Stimulated activated CD8-positive, alpha-beta memory T cell treated with anti-CD3 and anti-CD28 coated beads, Interleukin-12 subunit alpha, Interleukin-12 subunit beta, amount 100 ng/mL, for 4 hours (primary cell): ENCODE results near the gene USB1.
"Not testable (repeated sequence)": the region's sequence is repeated elsewhere in the genome, so short reads cannot be mapped to it uniquely, and the experiment has no call there.

Source experiments
- DNase-seq: peaks from one replicate; pipeline ENCODE4 v3.0.0-alpha.2; 2020; ENCODE audit warnings: low read depth

The USB1 gene

GRCh38 chr16:57970319-57970718 lies 30.9 kb upstream of the USB1 start:
- no peak for DNase-seq

- no peak for DNase-seq
Observed at GRCh38 chr16:57970970-57971369, 30.2 kb upstream of the USB1 start, which contains the start of gene CNGB1. Gene CNGB1 (minus strand): TSS chr16:57971128. CDS start chr16:57967286, 3,842 bp downstream.

DNA sequence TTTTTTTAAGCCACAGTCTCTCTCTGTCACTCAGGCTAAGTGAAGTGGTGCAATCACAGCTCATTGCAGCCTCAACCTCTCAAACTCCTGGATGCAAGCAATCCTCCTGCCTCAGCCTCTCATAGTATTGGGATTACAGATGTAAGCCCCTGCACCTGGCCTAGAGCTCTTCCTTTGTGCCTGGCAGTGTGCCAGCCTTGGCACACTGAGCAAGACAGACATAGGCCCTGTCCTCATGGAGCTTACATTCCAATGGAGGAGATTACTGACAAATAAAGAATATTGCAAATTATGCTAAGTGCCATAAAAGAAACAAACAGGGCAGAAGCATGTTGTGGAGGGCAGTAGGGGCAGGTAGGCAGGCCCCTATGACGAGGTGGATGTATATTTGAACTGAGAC lies 29.4 kb upstream of the USB1 start:
- no peak for DNase-seq

GRCh38 chr16:57972306-57972705 lies 28.9 kb upstream of the USB1 start:
- DNase-seq, result no peak

DNA sequence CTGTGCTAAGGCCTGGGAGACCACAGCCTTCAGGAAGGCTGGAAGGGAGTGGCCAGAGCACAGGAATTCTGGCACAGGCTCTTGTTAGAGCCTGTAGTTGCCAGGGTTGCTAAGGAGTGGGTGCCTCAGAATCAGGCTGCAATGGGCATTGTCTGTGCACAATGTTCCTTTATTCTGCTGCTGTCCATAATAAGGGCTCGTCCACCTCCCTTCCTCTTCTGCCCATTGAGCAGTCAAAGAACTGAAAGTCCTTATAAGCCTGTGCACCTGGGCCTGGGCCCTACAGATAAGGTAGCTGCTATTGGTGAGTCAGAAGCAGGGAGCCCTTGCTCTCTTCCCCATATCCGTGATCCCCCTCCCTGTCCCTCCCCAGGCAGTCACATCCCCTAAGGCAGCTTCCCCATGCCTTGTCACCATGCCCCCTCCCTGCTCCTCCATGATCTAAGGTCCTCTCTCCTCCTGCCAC lies 24.8 kb upstream of the USB1 start:
- DNase-seq, result no peak

DNA sequence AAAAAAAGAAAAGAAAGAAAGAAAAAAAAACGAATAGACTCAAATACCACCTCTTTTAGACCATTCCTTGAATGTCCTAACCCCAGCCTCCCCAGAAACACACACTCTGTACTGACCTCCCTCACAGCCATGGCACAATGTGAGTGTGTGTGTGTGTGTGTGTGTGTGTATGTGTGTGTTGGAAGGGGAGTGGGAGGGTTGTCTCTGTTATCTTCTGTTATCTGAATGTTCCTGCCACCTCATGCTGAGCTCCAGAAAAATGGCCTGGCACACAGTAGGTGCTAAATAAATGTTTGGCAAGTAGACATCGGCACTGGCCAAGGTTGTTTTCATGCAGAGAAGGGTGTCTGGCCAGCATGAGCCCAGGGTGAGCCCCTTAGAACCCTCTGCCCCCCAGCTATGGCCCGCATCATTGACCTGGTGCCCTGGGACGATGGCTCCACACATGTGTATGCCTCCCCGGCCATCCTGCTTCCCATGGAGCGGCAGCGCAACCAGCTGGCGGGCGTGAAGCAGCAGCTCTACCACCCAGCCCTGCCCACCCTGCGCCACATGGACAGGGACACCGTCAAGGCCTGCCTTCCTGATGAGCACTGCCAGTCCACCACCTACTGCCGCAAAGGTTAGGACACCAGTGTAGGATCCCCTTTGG lies 23.7 kb upstream of the USB1 start:
- no peak for DNase-seq

DNA sequence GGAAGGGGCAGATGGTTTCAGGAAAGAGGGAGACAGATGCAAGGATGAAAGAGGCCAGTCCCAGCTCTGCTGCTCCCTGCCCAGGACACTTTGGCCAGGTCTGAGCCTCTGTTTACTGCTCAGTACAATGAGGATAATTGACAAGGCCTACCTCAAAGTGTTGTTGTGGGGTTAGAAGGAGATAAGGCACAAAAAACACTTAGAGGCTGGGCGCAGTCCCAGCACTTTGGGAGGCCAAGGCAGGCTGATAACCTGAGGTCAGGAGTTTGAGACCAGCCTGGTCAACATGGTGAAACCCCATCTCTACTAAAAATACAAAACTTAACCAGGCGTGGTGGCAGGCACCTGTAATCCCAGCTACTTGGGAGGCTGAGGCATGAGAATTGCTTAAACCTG lies 23.1 kb upstream of the USB1 start:
- DNase-seq, result not testable (repeated sequence)

GRCh38 chr16:57979006-57979585 lies 22.1 kb upstream of the USB1 start:
- no peak for DNase-seq

GRCh38 chr16:57981636-57982035 lies 19.6 kb upstream of the USB1 start:
- DNase-seq, result no peak

DNA sequence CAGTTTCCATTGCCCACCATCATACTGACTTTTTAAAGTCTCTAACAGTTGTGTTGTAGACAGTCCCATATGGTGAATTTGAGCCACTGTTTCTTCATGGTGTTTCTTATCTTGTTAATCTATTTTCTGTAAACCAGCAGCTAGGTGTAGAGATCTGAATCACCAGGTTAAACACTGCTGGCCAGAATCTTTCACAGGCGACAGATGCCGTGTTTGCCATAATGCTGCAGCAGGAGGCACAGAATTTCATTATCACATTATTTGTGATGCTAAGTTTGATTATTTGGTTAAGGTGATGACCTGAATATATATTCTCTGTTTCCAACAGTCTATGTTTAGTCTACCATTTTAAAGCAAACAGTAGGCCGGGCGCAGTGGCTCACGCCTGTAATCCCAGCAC lies 18.8 kb upstream of the USB1 start:
- DNase-seq, result no peak

- peak; percentile 80 for DNase-seq
Observed at GRCh38 chr16:57984443-57985203, 16.6 kb upstream of the USB1 start.

- no peak for DNase-seq
Observed at GRCh38 chr16:57985204-57986181, 15.7 kb upstream of the USB1 start.

- DNase-seq, result no peak
Observed at GRCh38 chr16:57986196-57986595, 15.0 kb upstream of the USB1 start.

DNA sequence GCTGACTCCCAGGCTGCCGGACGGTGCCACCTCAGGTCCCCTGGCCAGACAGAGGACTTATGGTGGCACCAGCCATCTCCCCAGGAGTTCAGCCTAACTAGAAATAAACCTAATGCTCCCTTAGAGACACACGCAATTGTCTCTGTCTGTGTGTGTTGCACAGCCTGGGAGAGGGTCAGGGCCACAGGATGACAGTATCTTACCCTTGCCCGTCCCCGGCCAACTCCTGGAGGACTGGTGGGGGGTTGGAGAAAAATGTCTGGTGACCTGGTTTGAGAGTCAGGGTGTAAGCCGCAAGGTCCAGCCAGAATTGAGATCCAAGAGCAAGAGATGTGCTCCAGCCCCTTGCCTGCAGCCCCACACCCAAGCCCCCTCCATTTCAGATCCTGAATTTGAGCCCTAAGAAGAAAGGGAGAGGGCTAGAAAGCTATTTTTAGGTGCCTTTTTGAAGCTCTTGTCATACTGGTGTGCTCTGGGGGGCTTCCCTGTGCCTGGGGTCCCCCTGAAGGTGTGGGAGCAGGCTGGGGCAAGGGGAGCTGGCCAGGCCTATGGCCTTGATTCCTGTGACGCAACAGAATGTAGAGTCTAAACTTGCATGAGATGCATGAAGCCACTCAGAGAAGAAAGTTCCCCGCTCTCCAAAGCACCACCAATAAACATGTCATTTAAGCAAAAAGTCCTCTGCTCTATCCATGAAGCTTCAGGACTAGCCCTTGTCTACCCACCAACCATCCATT lies 13.6 kb upstream of the USB1 start:
- DNase-seq, result no peak

GRCh38 chr16:57988929-57989328 lies 12.3 kb upstream of the USB1 start:
- DNase-seq, result no peak

- no peak for DNase-seq
Observed at GRCh38 chr16:57991551-57992059, 9.6 kb upstream of the USB1 start.

DNA sequence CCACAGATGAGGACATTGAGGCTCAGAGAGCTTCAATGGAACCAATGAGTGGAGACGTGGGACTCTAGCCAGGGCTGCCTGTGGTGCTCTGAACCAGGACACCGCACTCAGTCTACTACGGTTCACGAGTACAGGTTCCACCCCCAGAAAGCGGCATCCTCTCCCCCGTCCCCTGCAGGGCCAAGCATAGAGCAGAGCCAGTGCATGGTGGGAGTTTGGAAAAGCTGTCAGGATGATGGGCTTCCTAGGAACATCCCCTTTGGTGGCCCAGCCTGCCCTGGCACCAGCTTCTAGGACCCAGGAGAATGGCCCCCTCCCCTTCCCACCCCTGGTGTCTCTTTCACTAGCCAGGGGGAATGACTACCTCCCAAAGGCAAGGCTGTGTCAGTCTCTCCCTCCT lies 9.1 kb upstream of the USB1 start:
- DNase-seq, result no peak

DNA sequence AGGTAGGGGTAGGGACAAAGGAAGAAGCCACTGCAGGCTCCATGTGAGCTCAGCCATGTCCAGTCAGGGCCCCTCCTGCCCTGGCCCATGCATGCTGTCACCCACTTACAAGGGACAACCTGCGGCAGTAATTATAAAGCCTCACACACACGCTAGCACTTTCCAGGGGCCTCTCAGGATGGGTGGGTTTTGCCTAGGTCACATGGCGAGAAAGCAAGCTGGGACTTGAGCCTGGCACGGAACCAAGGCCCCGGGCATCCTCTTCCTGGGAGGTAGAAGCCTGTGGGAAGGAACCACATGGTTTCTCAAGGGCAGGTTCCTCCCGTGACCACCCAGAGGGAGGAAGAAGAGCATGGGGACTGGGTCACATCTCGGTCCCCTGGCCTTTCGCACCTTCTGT lies 7.8 kb upstream of the USB1 start:
- DNase-seq, result no peak

DNA sequence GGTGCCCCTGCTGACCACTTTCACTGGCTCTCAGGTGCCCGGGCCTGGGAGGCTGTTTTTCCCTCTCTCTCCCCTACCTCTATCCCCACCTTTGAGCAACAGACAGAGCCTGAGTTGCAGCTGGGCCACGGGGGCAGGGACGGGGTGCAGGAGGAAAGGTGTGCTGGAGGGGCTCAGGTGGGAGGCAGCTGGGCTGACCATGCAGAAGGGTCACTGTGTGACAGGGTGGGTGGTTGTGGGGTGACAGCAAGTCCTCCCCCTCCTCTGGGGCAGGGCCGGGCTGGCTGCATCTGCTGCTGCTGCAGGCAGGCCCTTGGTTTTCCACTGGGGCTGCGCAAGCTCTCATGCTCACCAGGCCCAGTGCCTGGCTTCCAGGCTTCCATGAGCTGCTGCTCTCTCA lies 7.3 kb upstream of the USB1 start:
- DNase-seq, result no peak

DNA sequence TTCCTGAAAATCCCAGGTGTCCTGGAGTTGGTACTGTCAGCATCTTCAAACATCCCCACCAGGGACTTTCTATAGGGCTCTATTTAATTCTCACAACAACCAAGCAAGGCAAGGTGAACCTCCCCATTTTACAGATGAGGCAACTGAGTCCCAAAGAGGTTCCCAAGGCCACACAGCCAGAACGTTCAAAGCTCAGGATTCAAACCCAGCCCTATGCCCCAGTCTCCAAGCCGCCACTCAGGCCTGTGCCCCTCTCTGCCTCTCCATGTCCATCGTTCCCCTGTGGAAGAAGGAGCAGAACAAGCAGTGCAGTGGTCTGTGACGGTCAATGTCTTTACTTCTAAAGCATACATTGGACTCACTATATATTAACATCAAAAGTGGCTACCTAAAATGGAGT lies 6.8 kb upstream of the USB1 start:
- DNase-seq, result no peak

DNA sequence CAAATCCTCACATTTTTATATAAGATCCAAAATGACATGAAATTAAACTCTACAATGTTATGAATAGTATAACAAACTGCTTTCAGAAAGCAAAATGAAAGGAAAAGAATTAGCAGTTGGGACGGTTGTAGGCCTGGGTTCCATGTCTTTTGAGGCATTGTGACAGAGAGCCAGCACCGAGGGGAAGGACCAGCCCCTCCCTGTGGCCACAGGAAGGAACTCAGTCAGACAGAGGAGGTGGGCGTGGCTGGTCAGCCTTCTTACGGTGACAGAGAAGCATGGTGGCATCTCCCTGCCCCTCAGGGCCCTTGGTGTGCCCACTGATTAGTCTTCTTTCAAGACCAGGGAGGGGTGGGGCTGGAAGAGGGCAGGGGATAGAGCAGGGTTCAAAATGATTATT lies 6.4 kb upstream of the USB1 start:
- DNase-seq, result no peak
